ENCODE measurements around the gene EVC2. TPM values are rescaled to one million over a fixed set of nuclear protein-coding genes. Genes with fewer than 3 reads are reported as not detected.

The EVC2 gene
- total and polyA plus RNA-seq, 2 of the 13 experiments (the other 11 are each of a cell fraction or from before 2014, with no cell fraction given), result not detected

DNA sequence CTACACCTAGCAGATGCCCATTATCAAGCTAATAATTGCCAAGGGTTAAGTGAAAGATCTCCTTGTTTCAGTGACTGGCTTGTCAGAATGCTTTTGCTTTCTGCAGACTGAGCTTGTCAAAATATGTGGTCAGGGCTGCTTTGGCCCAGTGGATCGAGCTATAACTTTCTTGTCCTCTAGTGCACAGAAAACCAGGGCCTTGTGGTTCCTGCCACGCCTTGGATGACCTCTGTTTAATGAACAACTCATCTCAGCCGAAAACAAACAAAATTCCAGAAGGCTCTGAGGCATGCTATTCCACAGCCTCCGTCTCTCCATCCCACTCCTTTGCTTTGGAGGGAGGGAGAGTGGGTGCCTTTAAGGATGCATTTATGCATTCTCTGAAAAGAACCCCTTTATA lies 14.0 kb upstream of the EVC2 start (continued):
- TF ChIP-seq, protein P1, sequence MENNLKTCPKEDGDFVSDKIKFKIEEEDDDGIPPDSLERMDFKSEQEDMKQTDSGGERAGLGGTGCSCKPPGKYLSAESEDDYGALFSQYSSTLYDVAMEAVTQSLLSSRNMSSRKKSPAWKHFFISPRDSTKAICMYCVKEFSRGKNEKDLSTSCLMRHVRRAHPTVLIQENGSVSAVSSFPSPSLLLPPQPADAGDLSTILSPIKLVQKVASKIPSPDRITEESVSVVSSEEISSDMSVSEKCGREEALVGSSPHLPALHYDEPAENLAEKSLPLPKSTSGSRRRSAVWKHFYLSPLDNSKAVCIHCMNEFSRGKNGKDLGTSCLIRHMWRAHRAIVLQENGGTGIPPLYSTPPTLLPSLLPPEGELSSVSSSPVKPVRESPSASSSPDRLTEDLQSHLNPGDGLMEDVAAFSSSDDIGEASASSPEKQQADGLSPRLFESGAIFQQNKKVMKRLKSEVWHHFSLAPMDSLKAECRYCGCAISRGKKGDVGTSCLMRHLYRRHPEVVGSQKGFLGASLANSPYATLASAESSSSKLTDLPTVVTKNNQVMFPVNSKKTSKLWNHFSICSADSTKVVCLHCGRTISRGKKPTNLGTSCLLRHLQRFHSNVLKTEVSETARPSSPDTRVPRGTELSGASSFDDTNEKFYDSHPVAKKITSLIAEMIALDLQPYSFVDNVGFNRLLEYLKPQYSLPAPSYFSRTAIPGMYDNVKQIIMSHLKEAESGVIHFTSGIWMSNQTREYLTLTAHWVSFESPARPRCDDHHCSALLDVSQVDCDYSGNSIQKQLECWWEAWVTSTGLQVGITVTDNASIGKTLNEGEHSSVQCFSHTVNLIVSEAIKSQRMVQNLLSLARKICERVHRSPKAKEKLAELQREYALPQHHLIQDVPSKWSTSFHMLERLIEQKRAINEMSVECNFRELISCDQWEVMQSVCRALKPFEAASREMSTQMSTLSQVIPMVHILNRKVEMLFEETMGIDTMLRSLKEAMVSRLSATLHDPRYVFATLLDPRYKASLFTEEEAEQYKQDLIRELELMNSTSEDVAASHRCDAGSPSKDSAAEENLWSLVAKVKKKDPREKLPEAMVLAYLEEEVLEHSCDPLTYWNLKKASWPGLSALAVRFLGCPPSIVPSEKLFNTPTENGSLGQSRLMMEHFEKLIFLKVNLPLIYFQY (CRISPR knock-in tag; IDR thresholded peaks at IDR 0.05; ENCODE audit: borderline replicate concordance), result peak; percentile 79; the same call in 1 of the 2 replicates
- TF ChIP-seq XRCC5 (optimal IDR thresholded peaks at IDR 0.05; ENCODE audit: low read length) (no peak), SOX5 (CRISPR knock-in tag; IDR thresholded peaks at IDR 0.05; ENCODE audit: borderline replicate concordance) (peak; percentile 65; the same call in 1 of the 2 replicates), SP5 (CRISPR knock-in tag; IDR thresholded peaks at IDR 0.05; ENCODE audit: borderline replicate concordance, low read depth) (peak; percentile 42; the same call in 1 of the 2 replicates)

DNA sequence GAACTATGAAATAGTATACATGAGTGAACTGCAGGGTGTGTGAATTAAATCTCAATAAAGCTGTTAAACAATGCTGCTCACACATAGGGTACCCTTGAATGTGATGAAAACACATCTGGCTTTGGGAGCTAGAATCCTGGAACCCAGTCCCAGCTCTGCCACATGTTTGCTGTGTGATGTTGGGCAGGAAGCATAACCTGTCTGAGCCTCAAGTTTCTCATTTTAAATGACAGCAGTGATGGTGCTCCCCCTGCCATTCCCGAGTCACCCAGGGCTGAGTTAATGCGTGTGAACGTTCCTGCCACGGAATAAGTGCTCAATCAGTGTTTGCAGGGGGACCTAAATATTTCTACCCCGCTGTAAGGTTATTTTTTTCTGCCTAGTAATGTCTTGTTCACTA lies 13.6 kb upstream of the EVC2 start:
- WGBS (ENCODE audit: low lambda C conversion rate), result 8% methylated on average over 4 of the region's 5 CpGs
- H3K36me3 ChIP-seq (replicated peaks in 1 of 2; ENCODE audit: control insufficient read depth in 1 of 2, insufficient read depth in 2 of 2, low read length in 2 of 2), result peaks cover 4 to 20% of the 10 kb centered on the region in 2 experiments; a peak in 3 of 5 replicates
- no peak for DNase-seq (ENCODE audit: low spot score)
- no peaks in the 10 kb centered on the region for H4K20me1 ChIP-seq (ENCODE audit: insufficient read depth, low read length)
- BruUV-seq (replicated peaks), result no TSS peak
- peak overlapping the region in 1 of 3 experiments; percentile 26; a peak in 1 of 6 replicates for H3K4me3 ChIP-seq (replicated peaks in 1 of 3; ENCODE audit: insufficient read depth in 1 of 3, low read depth in 2 of 3, low read length in 3 of 3)
- ChIA-PET CTCF (ENCODE audit: low intra/inter-chr PET ratio, low total read pairs) (no interaction called here), POLR2A (interaction anchor here (1.1 to 2.1 kb wide), 2 partner anchors 9 to 11 kb away, joined by 3 to 11 read pairs; partner anchors contain the start of gene EVC)
- no peak overlapping the region for H2AFZ ChIP-seq (ENCODE audit: low read length)
- in situ Hi-C loops (cut with HindIII; ENCODE audit: extremely low pct_ligation_motif_present, low pct_unique_long_range_greater_than_20kb), result no loop called here
- H3K79me2 ChIP-seq (ENCODE audit: insufficient read depth, low read length), result no peaks in the 10 kb centered on the region
- H3K27ac ChIP-seq (ENCODE audit: extremely low read length, insufficient read depth, low read length), result peak overlapping the region; percentile 67
- no peak for ATAC-seq
- H3K4me1 ChIP-seq (ENCODE audit: insufficient read depth, low read length), result peaks cover 77% of the 10 kb centered on the region
- peak overlapping the region; percentile 73 for H3K4me2 ChIP-seq (ENCODE audit: low read depth, low read length)
- intact Hi-C loops (cut with micrococcal nuclease; ENCODE audit: unreplicated experiment), result no loop called here
- no peaks in the 10 kb centered on the region for H3K9me3 ChIP-seq (ENCODE audit: low read length)
- no peaks in the 10 kb centered on the region for H3K27me3 ChIP-seq (ENCODE audit: control insufficient read depth in 1 of 2, insufficient read depth in 2 of 2, low read length in 2 of 2)
- H3K9ac ChIP-seq (ENCODE audit: insufficient read depth, low read depth, low read length), result peak overlapping the region; percentile 38
- no peak for FAIRE-seq
- TF ChIP-seq, protein P2, sequence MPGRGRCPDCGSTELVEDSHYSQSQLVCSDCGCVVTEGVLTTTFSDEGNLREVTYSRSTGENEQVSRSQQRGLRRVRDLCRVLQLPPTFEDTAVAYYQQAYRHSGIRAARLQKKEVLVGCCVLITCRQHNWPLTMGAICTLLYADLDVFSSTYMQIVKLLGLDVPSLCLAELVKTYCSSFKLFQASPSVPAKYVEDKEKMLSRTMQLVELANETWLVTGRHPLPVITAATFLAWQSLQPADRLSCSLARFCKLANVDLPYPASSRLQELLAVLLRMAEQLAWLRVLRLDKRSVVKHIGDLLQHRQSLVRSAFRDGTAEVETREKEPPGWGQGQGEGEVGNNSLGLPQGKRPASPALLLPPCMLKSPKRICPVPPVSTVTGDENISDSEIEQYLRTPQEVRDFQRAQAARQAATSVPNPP (CRISPR knock-in tag; IDR thresholded peaks at IDR 0.05), result no peak
- TF ChIP-seq MED13 (CRISPR knock-in tag; IDR thresholded peaks at IDR 0.05), result no peak
- no peak for TF ChIP-seq ARID2 (CRISPR knock-in tag; IDR thresholded peaks at IDR 0.05; ENCODE audit: borderline replicate concordance)
- no peak for TF ChIP-seq STAT5B (CRISPR knock-in tag; IDR thresholded peaks at IDR 0.05)
- no peak for TF ChIP-seq HDAC2 (CRISPR knock-in tag; IDR thresholded peaks at IDR 0.05)
- TF ChIP-seq ATF7 (IDR thresholded peaks at IDR 0.05), result no peak
- no peak for TF ChIP-seq ATF7 (CRISPR knock-in tag; IDR thresholded peaks at IDR 0.05)
- TF ChIP-seq, protein P3, sequence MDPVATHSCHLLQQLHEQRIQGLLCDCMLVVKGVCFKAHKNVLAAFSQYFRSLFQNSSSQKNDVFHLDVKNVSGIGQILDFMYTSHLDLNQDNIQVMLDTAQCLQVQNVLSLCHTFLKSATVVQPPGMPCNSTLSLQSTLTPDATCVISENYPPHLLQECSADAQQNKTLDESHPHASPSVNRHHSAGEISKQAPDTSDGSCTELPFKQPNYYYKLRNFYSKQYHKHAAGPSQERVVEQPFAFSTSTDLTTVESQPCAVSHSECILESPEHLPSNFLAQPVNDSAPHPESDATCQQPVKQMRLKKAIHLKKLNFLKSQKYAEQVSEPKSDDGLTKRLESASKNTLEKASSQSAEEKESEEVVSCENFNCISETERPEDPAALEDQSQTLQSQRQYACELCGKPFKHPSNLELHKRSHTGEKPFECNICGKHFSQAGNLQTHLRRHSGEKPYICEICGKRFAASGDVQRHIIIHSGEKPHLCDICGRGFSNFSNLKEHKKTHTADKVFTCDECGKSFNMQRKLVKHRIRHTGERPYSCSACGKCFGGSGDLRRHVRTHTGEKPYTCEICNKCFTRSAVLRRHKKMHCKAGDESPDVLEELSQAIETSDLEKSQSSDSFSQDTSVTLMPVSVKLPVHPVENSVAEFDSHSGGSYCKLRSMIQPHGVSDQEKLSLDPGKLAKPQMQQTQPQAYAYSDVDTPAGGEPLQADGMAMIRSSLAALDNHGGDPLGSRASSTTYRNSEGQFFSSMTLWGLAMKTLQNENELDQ (CRISPR knock-in tag; IDR thresholded peaks at IDR 0.05; ENCODE audit: borderline replicate concordance), result no peak
- TF ChIP-seq ZSCAN20 (CRISPR knock-in tag; IDR thresholded peaks at IDR 0.05; ENCODE audit: borderline replicate concordance), result no peak
- TF ChIP-seq ZNF772 (CRISPR knock-in tag; IDR thresholded peaks at IDR 0.05), result 0 out of 2 replicates have a peak, but pooled peaks have one; percentile 13
- TF ChIP-seq PHB2 (IDR thresholded peaks at IDR 0.05; ENCODE audit: partially characterized antibody), result no peak
